ENCODE measurements around the gene SPOCK3. TPM values are rescaled to one million over a fixed set of nuclear protein-coding genes. Genes with fewer than 3 reads are reported as not detected.
A peak's percentile ranks its signal among the peaks of the same experiment; 100 is the strongest.

The SPOCK3 gene
- total and polyA plus RNA-seq, 2 of the 13 experiments (the other 11 are each of a cell fraction or from before 2014, with no cell fraction given) = not detected

DNA sequence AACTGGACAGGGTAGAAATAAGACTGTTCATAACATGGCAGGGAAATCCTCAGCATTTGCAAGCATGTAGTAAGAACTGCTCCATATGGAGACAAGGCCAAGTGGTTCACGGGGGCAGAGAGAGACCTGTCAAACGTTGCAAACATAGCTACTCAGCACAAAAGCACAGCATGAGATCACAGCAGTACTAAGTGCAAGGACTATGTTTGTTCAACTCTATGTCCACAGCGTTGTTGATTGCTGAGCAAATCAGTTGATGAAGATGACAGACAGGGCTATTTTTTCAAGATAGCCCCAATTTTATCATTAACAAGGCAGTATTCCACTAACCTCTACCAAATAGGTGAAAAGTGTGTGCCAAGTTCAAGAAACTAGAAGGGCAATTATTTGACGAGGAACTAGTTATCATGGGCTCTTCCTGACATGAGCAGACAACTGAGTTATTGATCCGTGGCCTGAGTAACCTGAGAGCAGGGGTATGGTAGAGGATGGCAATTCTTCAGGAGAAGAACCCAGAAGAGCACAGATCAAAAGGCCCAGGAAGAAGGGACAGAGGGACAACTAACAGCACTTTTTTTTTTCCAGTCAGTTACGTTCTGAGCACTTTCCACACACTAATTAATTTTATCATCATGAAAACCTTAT lies 57.4 kb downstream of the SPOCK3 start (continued):
- TF ChIP-seq NFYB (CRISPR knock-in tag; IDR thresholded peaks at IDR 0.05) (no peak), ZSCAN22 (CRISPR knock-in tag; IDR thresholded peaks at IDR 0.05) (no peak), NFIC (IDR thresholded peaks at IDR 0.05; ENCODE audit: low read length) (peak; percentile 45; the same call in 1 of the 2 replicates), HNRNPK (IDR thresholded peaks at IDR 0.05; ENCODE audit: low read depth, low read length, poor library complexity, severe bottlenecking) (no peak), ZFP36L1 (CRISPR knock-in tag; IDR thresholded peaks at IDR 0.05) (no peak), DNMT3B (CRISPR knock-in tag; conservative IDR thresholded peaks at IDR 0.05) (no peak), ZKSCAN1 (IDR thresholded peaks at IDR 0.05; ENCODE audit: low read length) (no peak), ATF7 (IDR thresholded peaks at IDR 0.05) (peak; percentile 42; the same call in 1 of the 2 replicates), ATF7 (CRISPR knock-in tag; IDR thresholded peaks at IDR 0.05) (peak; percentile 48; the same call in 1 of the 2 replicates), ZNF598 (CRISPR knock-in tag; IDR thresholded peaks at IDR 0.05; ENCODE audit: borderline replicate concordance) (no peak), POGK (CRISPR knock-in tag; conservative IDR thresholded peaks at IDR 0.05) (no peak), PAX8 (CRISPR knock-in tag; IDR thresholded peaks at IDR 0.05; ENCODE audit: borderline replicate concordance) (no peak), SOX5 (CRISPR knock-in tag; IDR thresholded peaks at IDR 0.05; ENCODE audit: borderline replicate concordance) (peak; percentile 58; the same call in 1 of the 2 replicates), MNT (IDR thresholded peaks at IDR 0.05) (no peak), MTA1 (CRISPR knock-in tag; IDR thresholded peaks at IDR 0.05; ENCODE audit: borderline replicate concordance) (no peak), ZNF562 (CRISPR knock-in tag; IDR thresholded peaks at IDR 0.05; ENCODE audit: borderline replicate concordance) (no peak), ZFP36L2 (CRISPR knock-in tag; IDR thresholded peaks at IDR 0.05) (no peak), HOXA5 (CRISPR knock-in tag; IDR thresholded peaks at IDR 0.05) (no peak), ZSCAN30 (CRISPR knock-in tag; IDR thresholded peaks at IDR 0.05) (no peak), ZNF451 (CRISPR knock-in tag; IDR thresholded peaks at IDR 0.05) (no peak), JDP2 (CRISPR knock-in tag; IDR thresholded peaks at IDR 0.05; ENCODE audit: borderline replicate concordance) (no peak), E2F5 (CRISPR knock-in tag; conservative IDR thresholded peaks at IDR 0.05) (no peak), FUBP1 (CRISPR knock-in tag; IDR thresholded peaks at IDR 0.05; ENCODE audit: borderline replicate concordance) (no peak), ZNF33A (CRISPR knock-in tag; IDR thresholded peaks at IDR 0.05; ENCODE audit: borderline replicate concordance) (no peak)
- TF ChIP-seq, protein P1, sequence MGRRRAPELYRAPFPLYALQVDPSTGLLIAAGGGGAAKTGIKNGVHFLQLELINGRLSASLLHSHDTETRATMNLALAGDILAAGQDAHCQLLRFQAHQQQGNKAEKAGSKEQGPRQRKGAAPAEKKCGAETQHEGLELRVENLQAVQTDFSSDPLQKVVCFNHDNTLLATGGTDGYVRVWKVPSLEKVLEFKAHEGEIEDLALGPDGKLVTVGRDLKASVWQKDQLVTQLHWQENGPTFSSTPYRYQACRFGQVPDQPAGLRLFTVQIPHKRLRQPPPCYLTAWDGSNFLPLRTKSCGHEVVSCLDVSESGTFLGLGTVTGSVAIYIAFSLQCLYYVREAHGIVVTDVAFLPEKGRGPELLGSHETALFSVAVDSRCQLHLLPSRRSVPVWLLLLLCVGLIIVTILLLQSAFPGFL (CRISPR knock-in tag; IDR thresholded peaks at IDR 0.05) = no peak
